B cell (primary cell): ENCODE measurements around the gene ZBTB17. TPM values are rescaled to one million over a fixed set of nuclear protein-coding genes. Genes with fewer than 3 reads are reported as not detected.
"Not testable (repeated sequence)": the region's sequence is repeated elsewhere in the genome, so short reads cannot be mapped to it uniquely, and the experiment has no call there.

ENCODE experiments used
- ATAC-seq: fragments of 200-7000 bp; cut with Tn5 transposase; one replicate; pipeline ENCODE4 v1.10.0; 2021; ENCODE audit warnings: low read depth, mild to moderate bottlenecking, moderate number of reproducible peaks, moderate library complexity
- CTCF ChIA-PET: fragments of 350-600 bp; sonication (Branson Sonifier 250); formaldehyde crosslinking; loops from one replicate; lab custom pipeline; 2021; ENCODE audit warnings: antibody characterized with exemption, inconsistent platforms; lab: Charles Lee
- POLR2A ChIA-PET: fragments of 350-600 bp; sonication (Branson Sonifier 250); formaldehyde crosslinking; loops from one replicate; lab custom pipeline; 2021; ENCODE audit warnings: antibody characterized with exemption; lab: Charles Lee
- DNase-seq: peaks from one replicate; pipeline ENCODE4 v3.0.0; 2013
- H2AFZ ChIP-seq: 2 replicates; pipeline ENCODE4 v1.6.1; 2012; ENCODE audit warnings: mild to moderate bottlenecking, low read depth, low read length; ENCODE audit not compliant: insufficient read depth, poor library complexity, severe bottlenecking
- H3K27ac ChIP-seq, 2 donors: 1 replicate in 1 of 2; 2 replicates in 1 of 2; pipeline ENCODE4 v1.5.1; 2012 to 2013; ENCODE audit warnings: low read length in 2 of 2, mild to moderate bottlenecking in 2 of 2, moderate library complexity in 1 of 2
- H3K27me3 ChIP-seq, 4 experiments: fragments of 200-600 bp in 1 of 4; sonication (generic) in 1 of 4; replicated peaks in 1 of 4; 1 replicate in 2 of 4; 2 replicates in 2 of 4; pipeline versions ENCODE4 v1.6.1 to v1.7.0; 2013 to 2016; ENCODE audit warnings: low read length in 3 of 4, mild to moderate bottlenecking in 2 of 4, mixed read lengths in 1 of 4, moderate library complexity in 1 of 4; ENCODE audit not compliant: insufficient read depth in 4 of 4, control insufficient read depth in 3 of 4; ENCODE audit errors: control extremely low read depth in 1 of 4
- H3K36me3 ChIP-seq, 2 experiments: replicated peaks in 1 of 2; 1 replicate in 1 of 2; 2 replicates in 1 of 2; pipeline versions ENCODE4 v1.6.1 to v1.7.1; 2013; ENCODE audit warnings: low read length in 1 of 2; ENCODE audit not compliant: insufficient read depth in 2 of 2, control insufficient read depth in 1 of 2; ENCODE audit errors: control extremely low read depth in 1 of 2, extremely low read depth in 1 of 2
- H3K4me1 ChIP-seq, 2 donors: fragments of 200-600 bp in 1 of 2; sonication (generic) in 1 of 2; 1 replicate in 1 of 2; 2 replicates in 1 of 2; pipeline versions ENCODE4 v1.5.1 to v1.6.1; 2013 to 2017; ENCODE audit warnings: low read length in 2 of 2; ENCODE audit not compliant: control insufficient read depth in 2 of 2, insufficient read depth in 2 of 2
- H3K4me2 ChIP-seq: replicated peaks from 2 replicates; pipeline ENCODE3; 2012; ENCODE audit warnings: mild to moderate bottlenecking, low read depth, low read length; ENCODE audit not compliant: poor library complexity, severe bottlenecking
- H3K4me3 ChIP-seq, 5 experiments: fragments of 200-600 bp in 1 of 5; sonication (generic) in 1 of 5; 1 replicate in 3 of 5; 2 replicates in 2 of 5; pipeline versions ENCODE4 v1.5.1 to v1.7.0; 2011 to 2016; ENCODE audit warnings: low read length in 4 of 5, mild to moderate bottlenecking in 4 of 5, low read depth in 2 of 5, control low read depth in 1 of 5, moderate library complexity in 1 of 5; ENCODE audit not compliant: insufficient read depth in 1 of 5; ENCODE audit errors: control extremely low read depth in 1 of 5, extremely low read depth in 1 of 5
- H3K79me2 ChIP-seq: fragments of 200-600 bp; sonication (generic); one replicate; pipeline ENCODE4 v1.6.0; 2016; ENCODE audit warnings: low read length; ENCODE audit not compliant: control insufficient read depth, insufficient read depth
- H3K9ac ChIP-seq: fragments of 200-600 bp; sonication (generic); 2 replicates; pipeline ENCODE4 v1.6.1; 2017; ENCODE audit warnings: mild to moderate bottlenecking, low read length, moderate library complexity
- H3K9me3 ChIP-seq, 3 donors: one replicate each; pipeline versions ENCODE4 v1.6.1 to v1.7.1; 2013; ENCODE audit warnings: low read length in 2 of 3; ENCODE audit not compliant: control insufficient read depth in 2 of 3, insufficient read depth in 1 of 3; ENCODE audit errors: control extremely low read depth in 1 of 3
- H4K20me1 ChIP-seq: 2 replicates; pipeline ENCODE4 v1.6.0; 2012; ENCODE audit warnings: mild to moderate bottlenecking, low read length; ENCODE audit not compliant: insufficient read depth, control insufficient read depth, poor library complexity, severe bottlenecking
- H3K27ac Mint-ChIP-seq: one replicate; pipeline ENCODE4 v1.8.0; 2021; ENCODE audit warnings: mixed read lengths
- H3K27me3 Mint-ChIP-seq: one replicate; pipeline ENCODE4 v1.8.0; 2021; ENCODE audit warnings: mixed read lengths
- H3K4me1 Mint-ChIP-seq: one replicate; pipeline ENCODE4 v1.8.0; 2021; ENCODE audit warnings: mixed read lengths
- H3K4me3 Mint-ChIP-seq: one replicate; pipeline ENCODE4 v1.8.0; 2021; ENCODE audit warnings: mixed read lengths
- H3K9me3 Mint-ChIP-seq: one replicate; pipeline ENCODE4 v1.8.0; 2022; ENCODE audit warnings: mixed read lengths; ENCODE audit not compliant: insufficient read depth
- EZH2 ChIP-seq: IDR thresholded peaks from 2 replicates; pipeline ENCODE4 v1.6.1; 2012; ENCODE audit warnings: borderline replicate concordance, low read depth, mild to moderate bottlenecking, moderate library complexity, low read length; ENCODE audit not compliant: insufficient read depth, poor library complexity, severe bottlenecking
- WGBS: methylation state at CpG from one replicate; pipeline ENCODE4 v1.1.5; 2013; ENCODE audit warnings: missing lambda C conversion rate; ENCODE audit not compliant: insufficient coverage; 5-methylcytosine and 5-hydroxymethylcytosine counted together
- intact Hi-C: fragments of 100-400 bp; cut with micrococcal nuclease; formaldehyde crosslinking; loops from one replicate; pipeline ENCODE4 v1.10.0; 2022
- polyA plus RNA-seq: library from polyadenylated mRNA; depleted of rRNA; stranded (reverse); fragments of >200 nt; gene quantifications from 2 replicates; pipeline ENCODE4 v1.2.3, GENCODE V29; 2012
- total RNA-seq, 2 donors: library from RNA; stranded (reverse); fragments of 120-200 nt in 1 of 2; gene quantifications; 1 replicate in 1 of 2; 2 replicates in 1 of 2; pipeline versions ENCODE4 v1.2.3 to v1.2.4, GENCODE V29; 2013 to 2022
- TF ChIP-seq, protein P1 (sequence below): fragments of 200-600 bp; IDR thresholded peaks from one replicate; pipeline ENCODE4 v1.8.0; 2022; ENCODE audit warnings: antibody characterized with exemption, mild to moderate bottlenecking

The ZBTB17 gene
- total and polyA plus RNA-seq, 2 donors (not counting 1 experiment from before 2014, with no cell fraction given), result 94.1 to 157 TPM

DNA sequence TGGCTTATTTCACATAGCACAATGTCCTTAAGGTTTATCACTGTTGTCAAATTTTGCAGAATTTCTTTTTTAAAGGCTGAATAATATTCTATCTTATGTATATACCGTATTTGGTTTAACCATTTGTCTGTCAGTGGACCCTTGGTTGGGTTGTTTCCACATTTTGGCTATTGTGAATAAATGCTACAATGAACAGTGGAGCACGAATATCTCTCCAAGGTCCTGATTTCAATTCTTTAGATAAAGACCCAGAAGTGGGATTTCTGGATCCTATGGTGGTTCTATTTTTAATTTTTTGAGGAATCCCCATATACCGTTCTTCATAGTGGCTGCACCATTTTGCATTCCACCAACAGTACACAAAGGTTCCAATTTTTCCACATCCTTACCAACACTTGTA is 5.8 kb upstream of the ZBTB17 start:
- H4K20me1 ChIP-seq, result no peaks in the 10 kb centered on the region
- no CpG with 5 or more reads among the region's 3 CpGs for WGBS
- no peak for TF ChIP-seq EZH2
- TF ChIP-seq, protein P1, sequence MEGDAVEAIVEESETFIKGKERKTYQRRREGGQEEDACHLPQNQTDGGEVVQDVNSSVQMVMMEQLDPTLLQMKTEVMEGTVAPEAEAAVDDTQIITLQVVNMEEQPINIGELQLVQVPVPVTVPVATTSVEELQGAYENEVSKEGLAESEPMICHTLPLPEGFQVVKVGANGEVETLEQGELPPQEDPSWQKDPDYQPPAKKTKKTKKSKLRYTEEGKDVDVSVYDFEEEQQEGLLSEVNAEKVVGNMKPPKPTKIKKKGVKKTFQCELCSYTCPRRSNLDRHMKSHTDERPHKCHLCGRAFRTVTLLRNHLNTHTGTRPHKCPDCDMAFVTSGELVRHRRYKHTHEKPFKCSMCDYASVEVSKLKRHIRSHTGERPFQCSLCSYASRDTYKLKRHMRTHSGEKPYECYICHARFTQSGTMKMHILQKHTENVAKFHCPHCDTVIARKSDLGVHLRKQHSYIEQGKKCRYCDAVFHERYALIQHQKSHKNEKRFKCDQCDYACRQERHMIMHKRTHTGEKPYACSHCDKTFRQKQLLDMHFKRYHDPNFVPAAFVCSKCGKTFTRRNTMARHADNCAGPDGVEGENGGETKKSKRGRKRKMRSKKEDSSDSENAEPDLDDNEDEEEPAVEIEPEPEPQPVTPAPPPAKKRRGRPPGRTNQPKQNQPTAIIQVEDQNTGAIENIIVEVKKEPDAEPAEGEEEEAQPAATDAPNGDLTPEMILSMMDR, result no peak
- no peak overlapping the region for H3K27ac ChIP-seq
- H3K4me2 ChIP-seq, result no peak overlapping the region
- no peaks in the 10 kb centered on the region for H3K27me3 ChIP-seq
- Mint-ChIP-seq H3K4me3 (no peak overlapping the region), H3K4me1 (peaks cover under 1% of the 10 kb centered on the region), H3K27ac (no peak overlapping the region), H3K27me3 (no peaks in the 10 kb centered on the region), H3K9me3 (no peaks in the 10 kb centered on the region)
- intact Hi-C loops, result no loop called here
- DNase-seq (no peak), ATAC-seq (no peak)
- H2AFZ ChIP-seq, result no peak overlapping the region
- no peak overlapping the region for H3K4me3 ChIP-seq
- H3K9me3 ChIP-seq, result no peaks in the 10 kb centered on the region
- H3K79me2 ChIP-seq, result peaks cover 9% of the 10 kb centered on the region
- H3K9ac ChIP-seq, result no peak overlapping the region
- POLR2A ChIA-PET, result no interaction called here
- CTCF ChIA-PET, result no interaction called here
- H3K4me1 ChIP-seq, result peaks cover under 1% of the 10 kb centered on the region in 2 donors
- H3K36me3 ChIP-seq, result no peaks in the 10 kb centered on the region

DNA sequence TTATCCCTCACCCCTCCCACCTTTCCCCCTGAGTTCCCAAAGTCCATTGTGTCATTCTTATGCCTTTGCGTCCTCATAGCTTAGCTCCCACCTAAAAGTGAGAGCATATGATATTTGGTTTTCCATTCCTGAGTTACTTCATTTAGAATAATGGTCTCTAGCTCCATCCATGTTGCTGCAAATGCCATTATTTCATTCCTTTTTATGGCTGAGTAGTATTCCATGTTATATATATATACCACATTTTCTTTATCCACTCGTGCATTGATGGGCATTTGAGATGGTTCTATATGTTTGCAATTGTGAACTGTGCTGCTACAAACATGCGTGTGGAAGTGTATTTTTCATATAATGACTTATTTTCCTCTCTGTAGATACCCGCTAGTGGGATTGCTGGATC is 2.0 kb upstream of the ZBTB17 start:
- not testable (repeated sequence) for H3K4me3 Mint-ChIP-seq, H3K27me3 Mint-ChIP-seq
- intact Hi-C loops, result loop anchor here (10.0 kb wide), 1 partner anchor 387 kb away; the partner anchor contains the start of gene SZRD1

More for the DNA sequence above, 2.0 kb upstream of the ZBTB17 start:
- H4K20me1 ChIP-seq, DNase-seq, H3K36me3 ChIP-seq, H3K9me3 Mint-ChIP-seq, H2AFZ ChIP-seq, H3K27me3 ChIP-seq, H3K4me3 ChIP-seq, H3K9ac ChIP-seq, H3K27ac Mint-ChIP-seq, ATAC-seq, H3K9me3 ChIP-seq, H3K27ac ChIP-seq, POLR2A ChIA-PET, H3K4me2 ChIP-seq: not testable (repeated sequence)
- H3K79me2 ChIP-seq, result peaks cover 45% of the 10 kb centered on the region
- H3K4me1 Mint-ChIP-seq, result peaks cover 27% of the 10 kb centered on the region
- no CpG with 5 or more reads among the region's 4 CpGs for WGBS
- peaks cover 20 to 29% of the 10 kb centered on the region in 2 donors for H3K4me1 ChIP-seq
- CTCF ChIA-PET, result interaction anchor here (2.0 kb wide), 1 partner anchor 17 kb away, joined by 7 read pairs; no protein-coding TSS in a partner anchor
